OCI-LY1 (cell line): ENCODE data around the gene PNLIPRP2.

ENCODE experiments used
- CTCF ChIP-seq: fragments of 200-600 bp; sonication (generic), shearing (Covaris generic); IDR thresholded peaks from 2 replicates; pipeline ENCODE4 v1.5.1; 2017; ENCODE audit warnings: mild to moderate bottlenecking, antibody characterized with exemption, low read length, moderate library complexity, mixed read lengths
- EZH2 ChIP-seq: fragments of 200-600 bp; sonication (generic), shearing (Covaris generic); IDR thresholded peaks from 2 replicates; pipeline ENCODE4 v1.8.0; 2017; ENCODE audit warnings: borderline replicate concordance, mixed run types, mild to moderate bottlenecking, antibody characterized with exemption, low read length, moderate library complexity, mixed read lengths

- no peak for TF ChIP-seq CTCF
- TF ChIP-seq EZH2 = no peak
These were observed 12.5 kb downstream of the PNLIPRP2 start for GRCh38 chr10:116633216-116633600.
